Prostate gland (tissue), 2 donors: ENCODE measurements around the gene SPRED2.

Experiments used
- POLR2A ChIP-seq: fragments of 450-650 bp; IDR thresholded peaks from one replicate; pipeline ENCODE4 v1.6.1; 2016; ENCODE audit warnings: antibody characterized with exemption, mild to moderate bottlenecking
- POLR2AphosphoS5 ChIP-seq: sonication (generic); formaldehyde crosslinking; IDR thresholded peaks from one replicate; pipeline ENCODE4 v1.6.1; 2017; ENCODE audit warnings: antibody characterized with exemption
- TF ChIP-seq, protein P1 (sequence below), 4 experiments: fragments of 200-600 bp in 2 of 4; fragments of 450-650 bp in 2 of 4; sonication (generic) in 2 of 4; IDR thresholded peaks; 1 replicate in 3 of 4; 2 replicates in 1 of 4; pipeline ENCODE4 v1.5.1; 2016 to 2019; ENCODE audit warnings: antibody characterized with exemption in 4 of 4, mild to moderate bottlenecking in 2 of 4, moderate library complexity in 2 of 4

DNA sequence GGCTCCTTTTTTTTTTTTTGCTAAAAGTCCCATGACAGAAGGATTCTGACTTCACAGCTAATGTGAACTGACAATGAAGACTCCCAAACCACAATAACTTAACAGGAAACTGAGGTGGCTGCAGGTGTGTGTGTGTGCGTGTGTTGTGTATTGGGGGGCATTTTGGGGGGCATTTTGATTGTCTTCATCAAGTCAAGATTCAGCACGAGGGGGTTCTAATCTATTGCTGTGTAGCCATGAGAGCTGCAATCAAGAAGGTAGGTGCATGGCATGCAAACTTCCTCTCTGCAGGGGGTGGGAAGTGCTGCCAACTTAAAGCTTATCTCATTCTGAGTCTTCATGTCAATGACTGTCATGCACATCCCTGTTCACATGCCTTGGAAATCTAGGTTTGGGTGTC is 25.2 kb downstream of the SPRED2 start:
- TF ChIP-seq POLR2A (no peak), POLR2AphosphoS5 (no peak)
- TF ChIP-seq, protein P1, sequence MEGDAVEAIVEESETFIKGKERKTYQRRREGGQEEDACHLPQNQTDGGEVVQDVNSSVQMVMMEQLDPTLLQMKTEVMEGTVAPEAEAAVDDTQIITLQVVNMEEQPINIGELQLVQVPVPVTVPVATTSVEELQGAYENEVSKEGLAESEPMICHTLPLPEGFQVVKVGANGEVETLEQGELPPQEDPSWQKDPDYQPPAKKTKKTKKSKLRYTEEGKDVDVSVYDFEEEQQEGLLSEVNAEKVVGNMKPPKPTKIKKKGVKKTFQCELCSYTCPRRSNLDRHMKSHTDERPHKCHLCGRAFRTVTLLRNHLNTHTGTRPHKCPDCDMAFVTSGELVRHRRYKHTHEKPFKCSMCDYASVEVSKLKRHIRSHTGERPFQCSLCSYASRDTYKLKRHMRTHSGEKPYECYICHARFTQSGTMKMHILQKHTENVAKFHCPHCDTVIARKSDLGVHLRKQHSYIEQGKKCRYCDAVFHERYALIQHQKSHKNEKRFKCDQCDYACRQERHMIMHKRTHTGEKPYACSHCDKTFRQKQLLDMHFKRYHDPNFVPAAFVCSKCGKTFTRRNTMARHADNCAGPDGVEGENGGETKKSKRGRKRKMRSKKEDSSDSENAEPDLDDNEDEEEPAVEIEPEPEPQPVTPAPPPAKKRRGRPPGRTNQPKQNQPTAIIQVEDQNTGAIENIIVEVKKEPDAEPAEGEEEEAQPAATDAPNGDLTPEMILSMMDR (IDR thresholded peaks at IDR 0.05) = no peak
